CD4-positive, alpha-beta T cell treated with Interleukin-4 for 4 hours (primary cell): Measurements from ENCODE around the gene MN1.

Experiments
- DNase-seq: peaks from one replicate; pipeline ENCODE4 v3.0.0-alpha.2; 2020

The MN1 gene

DNA sequence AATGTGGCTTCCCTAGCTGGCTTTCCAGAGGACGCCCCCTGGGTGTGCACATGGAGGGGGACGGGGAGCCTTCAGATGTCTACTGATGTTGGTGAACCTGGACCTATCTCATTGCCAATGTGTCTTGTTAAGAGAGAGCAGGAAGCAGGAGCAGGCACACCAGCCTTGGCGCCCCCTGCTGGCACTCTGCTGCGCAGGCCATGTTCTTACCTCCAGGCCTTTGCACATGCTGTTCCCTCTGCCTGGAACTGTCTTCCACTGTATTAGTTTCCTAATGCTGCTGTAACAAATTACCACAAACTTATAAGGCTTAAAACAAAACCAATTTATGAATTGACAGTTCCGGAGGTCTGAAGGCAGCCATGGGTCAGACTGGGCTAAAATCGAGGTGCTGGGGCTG is 23.6 kb upstream of the MN1 start:
- no peak for DNase-seq

DNA sequence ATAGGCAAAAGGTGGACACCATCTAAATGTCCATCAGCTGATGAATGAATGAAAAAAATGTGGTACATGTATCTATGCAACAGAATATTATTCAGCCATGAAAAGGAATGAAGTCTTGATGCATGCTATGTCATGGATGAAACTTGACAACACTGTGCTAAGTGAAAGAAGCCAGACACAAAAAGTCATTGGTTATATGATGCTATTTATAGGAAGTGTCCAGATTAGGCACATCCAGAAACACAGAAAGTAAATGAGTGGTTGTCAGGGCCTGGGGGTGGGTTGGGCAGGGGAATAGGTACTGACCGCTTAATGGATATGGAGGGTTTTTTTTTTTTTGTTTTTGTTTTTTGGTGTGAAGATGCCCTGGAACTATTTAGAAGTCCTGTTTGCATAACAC is 21.7 kb upstream of the MN1 start:
- no peak for DNase-seq

DNA sequence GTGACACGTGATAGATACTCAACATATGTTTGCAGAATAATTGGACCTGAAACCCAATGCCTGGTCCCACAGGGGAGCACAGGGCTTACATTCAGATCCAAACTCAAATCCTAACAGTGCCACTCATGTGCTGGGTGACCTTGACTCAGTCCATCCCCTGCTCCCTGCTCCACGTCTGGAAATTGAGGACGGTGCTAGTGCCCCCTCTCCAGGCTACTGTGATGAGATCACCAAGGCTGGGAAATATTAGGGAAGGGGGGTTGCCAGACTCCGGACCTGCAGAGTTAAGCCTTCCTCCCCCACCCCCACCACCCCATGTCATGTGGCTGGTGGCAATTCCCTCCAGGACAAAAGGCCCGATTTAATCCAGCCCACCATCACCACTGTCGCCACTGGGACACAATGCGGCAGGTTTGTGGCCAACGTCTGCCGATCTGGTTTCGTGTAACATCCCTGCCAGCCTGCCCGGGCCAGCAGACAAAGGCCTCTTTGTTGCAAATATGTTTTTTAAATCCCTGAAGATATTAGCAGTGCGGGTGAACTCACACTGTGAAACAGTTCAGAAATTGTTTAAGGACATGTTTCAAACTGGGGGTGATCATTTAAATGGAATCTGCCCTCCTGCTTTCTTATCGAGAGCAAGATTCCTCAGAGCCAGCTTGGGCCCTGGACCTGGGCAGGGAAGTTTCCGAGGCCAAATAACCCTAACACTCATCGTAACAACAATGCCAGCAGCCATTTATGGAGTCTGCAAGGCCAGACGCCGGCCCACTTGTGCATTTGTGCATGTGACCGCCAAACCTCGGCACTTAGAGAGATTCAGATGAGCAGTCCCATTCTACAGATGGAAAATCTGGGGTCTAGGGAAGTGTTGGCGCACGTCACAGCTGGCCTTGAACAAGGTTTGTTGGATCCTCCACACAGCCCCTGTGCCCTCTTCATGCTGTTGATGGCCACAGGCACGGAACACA is 19.6 kb upstream of the MN1 start:
- DNase-seq: no peak

DNA sequence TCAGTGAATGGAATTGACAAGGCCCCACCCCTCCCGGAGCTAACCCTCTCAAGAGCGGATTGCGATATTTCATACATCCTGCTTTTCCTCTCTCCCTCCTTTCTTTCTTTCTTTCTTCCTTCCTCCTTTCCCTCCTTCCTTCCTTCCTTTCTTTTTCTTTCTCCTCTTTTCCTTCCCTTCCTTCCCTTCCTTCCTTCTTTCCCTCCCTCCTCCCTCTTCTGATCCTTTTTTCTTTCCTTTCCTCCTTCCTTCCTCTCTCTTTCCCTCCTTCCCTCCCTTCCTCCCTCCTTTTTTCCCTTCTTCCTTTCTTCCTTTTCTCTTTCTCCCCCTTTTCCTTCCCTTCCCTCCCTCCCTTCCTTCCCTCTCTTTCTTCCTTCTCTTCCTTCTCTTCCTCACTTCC is 15.0 kb upstream of the MN1 start:
- DNase-seq: no peak

DNA sequence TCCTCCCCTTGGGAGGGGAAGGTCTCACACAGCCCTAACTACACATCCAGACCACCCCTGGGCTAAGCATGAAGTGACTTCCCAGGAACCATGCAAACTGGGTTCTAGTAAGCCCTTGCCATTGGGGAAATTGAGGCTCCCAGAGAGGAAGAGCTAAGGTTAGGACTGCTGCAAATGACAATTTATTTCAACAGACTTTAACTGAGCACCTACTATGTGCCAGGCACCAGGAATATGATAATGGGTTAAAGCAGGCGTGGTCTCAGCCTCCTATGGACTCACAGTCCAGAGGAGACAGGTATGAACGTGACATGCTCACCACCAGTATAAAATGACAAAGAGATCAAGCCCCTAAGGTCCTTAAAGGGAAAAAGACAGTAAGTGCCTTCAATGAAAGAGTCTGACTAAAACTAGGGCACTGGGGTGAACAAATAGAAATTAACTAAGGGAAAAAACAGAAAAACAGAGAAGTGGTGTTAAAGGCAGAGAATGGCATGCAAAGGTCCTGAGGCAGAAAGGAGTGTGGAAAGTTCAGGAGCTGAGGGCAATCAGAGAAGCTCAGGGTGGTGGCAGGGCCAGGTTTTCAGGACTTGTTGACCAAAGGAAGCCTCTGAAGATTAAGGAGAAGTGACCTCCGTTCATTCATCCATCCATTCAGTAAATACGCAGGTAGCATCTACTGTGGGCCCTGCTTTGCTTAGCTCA is 14.4 kb upstream of the MN1 start:
- no peak for DNase-seq

DNA sequence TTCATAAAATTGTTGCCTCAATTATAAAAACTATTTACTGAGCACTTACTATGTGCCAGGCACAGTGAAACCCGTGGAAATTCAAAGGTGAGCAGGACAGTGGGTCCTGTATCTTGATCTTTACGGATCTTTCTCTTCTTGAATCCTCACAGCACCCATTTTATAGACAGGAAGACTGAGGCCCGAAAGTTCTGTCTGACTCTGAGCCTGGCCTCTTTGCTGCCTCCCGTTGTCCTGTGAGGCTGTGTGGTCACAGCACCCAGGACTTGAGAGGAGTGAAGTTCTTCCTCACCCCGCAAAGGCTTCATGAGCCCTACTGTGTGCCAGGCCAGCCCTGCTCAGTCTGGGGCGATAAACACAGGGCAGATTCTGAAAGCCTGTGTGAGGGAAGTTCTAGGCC is 13.4 kb upstream of the MN1 start:
- DNase-seq: no peak

DNA sequence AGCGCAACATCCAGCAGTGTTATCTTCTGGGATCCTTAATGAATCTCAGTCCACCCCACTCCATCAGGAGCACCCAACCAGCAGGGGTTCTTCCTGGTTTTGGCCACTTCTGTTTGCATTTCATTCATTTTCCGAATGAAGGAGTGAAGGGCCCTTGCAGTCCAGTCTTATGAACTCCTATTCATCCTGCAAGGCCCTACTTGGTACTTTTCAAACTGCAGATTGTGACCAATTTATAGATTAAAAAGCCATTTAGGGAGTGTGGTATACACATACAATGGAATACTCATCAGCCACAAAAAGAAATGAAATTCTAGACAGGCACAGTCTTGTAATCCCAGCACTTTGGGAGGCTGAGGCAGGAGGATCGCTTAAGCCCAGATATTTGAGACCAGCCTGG is 10.2 kb upstream of the MN1 start:
- no peak for DNase-seq

DNA sequence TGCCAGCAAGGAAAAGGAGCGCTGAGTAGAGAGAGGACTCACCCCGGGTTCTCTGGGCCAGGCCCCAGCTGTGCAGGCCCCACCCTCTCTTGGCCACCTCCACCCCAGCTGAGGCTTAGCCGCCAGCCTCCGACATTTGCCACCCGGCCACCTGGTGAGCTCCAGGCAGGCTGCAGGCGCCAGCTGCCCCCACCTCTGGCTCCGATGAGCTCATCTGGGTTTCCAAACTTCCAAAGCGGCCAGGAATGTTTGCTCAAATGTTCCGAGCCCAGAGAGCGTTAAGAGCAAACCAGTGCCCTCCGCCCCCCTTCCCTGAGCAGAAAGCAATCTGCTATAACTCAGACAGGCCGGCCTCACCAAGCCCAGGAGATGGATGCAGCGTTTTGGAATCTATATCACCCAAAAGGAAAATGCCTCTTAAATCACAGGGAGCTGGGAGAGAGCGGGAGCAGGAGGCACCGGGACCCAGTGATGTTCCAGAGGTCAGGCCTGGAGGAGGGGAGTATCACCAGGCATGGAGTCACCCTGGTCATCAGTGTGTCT is 9.1 kb upstream of the MN1 start:
- DNase-seq: no peak

DNA sequence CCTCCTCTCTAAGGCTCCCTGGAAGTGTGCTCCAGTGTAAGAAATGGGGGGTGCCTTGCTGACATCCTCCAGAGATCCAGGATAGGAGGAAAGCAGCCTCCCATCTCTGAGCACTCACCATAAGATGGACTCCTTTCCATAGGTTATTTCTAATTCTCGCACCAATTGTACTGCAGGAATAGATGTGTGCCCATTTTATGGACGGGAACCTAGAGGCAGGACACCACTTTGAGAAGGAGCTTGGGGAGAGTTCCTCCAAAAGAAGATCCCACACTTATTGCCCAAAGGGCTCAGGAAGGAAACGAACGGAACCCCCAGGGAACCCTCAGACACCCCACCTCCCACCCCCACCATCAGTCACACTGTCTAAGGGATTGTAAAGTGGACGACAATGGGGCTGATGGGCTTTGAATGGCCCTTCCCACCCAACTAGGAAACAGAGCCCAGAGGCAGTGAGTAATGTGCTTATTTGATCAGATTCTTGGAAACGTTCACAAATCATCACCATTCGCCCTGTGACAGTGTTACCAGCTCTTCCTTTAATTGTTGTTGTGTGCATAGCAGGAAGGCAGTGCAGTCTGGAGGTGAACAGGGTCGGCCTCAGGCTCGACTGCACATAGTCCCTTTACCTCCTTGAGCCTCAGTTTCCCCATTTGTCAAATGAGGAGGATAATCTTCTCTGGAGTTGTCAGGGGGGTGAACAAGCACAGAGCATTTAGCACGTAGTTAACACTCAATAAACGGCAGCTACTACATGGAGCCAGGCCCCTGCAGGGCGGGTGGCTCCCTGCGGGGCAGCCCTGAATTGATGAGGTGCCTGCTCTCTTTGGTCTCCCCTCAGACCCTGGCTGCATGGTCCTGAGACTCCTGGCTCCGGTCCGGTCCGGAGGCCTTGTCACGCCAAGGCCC is 8.4 kb upstream of the MN1 start:
- DNase-seq: no peak

DNA sequence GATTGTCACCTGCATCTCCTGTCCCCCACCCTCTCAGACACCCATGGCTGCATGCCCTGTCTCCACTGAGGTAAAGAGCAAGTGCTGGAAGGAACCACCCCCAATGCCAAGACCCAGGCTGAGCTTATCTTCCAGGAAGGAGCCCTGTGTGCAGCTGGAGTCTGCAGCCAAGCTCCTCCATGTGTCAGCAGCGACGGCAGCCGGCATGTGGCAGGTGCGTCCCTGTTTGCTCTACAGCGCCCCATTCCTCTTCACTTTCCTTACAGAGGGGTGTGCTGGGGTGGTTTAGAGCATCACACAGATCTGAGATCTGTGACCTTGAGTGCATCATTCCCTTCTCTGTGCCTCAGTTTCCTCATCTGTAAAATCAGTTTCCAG is 7.7 kb upstream of the MN1 start:
- DNase-seq: no peak

DNA sequence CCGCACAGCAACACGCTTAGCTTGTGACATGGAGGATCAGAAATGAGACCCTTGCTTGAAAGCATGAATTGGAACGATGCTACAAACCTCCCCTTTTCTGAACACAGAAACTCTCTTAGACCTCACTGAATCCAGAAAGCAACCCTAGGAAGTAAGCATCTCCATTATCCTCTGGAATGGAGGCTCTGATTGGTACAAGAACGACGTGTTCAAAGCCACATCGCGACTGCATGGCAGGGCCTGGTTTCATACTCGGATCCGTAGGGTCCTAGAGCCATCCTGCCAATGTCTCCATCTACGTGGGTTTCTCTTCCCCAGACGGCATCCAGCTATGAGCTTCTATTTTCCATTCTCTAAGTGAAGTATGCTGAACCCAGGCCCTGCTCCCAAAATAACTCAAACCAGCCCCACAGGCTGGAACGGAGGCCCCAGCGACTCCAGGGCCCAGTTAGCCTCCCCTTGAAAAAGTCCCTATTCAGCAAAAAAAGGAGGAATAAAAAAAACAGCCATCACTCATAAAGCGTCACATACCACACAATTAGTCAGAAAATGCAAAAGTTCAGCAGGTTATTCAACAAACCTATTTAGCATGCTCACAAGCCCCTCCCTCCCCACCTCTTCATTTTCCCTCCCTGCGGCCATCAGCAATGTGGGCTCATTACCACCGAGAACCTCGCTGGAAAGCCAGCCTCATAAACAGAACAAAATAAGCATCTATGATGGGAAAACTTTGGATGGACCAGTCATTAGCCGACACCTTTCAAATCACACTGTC is 7.1 kb upstream of the MN1 start:
- no peak for DNase-seq

DNA sequence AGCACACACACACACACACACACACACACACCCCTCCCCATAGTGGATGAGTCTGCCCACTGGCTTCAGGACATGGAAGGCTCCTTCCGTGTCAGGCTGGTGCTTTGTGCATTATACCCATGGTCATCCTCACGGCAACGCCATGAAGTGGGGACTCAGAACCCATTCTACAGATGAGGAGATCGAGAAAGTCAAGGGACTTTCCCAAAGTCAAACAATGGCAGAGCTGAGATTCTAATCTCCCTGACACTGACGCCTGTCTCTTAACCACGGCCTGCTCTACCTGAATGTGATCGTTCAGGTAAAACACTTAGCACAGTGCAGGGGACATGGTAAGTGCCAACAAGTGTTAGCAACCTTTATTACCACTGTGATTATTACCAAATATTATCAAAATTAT is 4.3 kb upstream of the MN1 start:
- no peak for DNase-seq

DNA sequence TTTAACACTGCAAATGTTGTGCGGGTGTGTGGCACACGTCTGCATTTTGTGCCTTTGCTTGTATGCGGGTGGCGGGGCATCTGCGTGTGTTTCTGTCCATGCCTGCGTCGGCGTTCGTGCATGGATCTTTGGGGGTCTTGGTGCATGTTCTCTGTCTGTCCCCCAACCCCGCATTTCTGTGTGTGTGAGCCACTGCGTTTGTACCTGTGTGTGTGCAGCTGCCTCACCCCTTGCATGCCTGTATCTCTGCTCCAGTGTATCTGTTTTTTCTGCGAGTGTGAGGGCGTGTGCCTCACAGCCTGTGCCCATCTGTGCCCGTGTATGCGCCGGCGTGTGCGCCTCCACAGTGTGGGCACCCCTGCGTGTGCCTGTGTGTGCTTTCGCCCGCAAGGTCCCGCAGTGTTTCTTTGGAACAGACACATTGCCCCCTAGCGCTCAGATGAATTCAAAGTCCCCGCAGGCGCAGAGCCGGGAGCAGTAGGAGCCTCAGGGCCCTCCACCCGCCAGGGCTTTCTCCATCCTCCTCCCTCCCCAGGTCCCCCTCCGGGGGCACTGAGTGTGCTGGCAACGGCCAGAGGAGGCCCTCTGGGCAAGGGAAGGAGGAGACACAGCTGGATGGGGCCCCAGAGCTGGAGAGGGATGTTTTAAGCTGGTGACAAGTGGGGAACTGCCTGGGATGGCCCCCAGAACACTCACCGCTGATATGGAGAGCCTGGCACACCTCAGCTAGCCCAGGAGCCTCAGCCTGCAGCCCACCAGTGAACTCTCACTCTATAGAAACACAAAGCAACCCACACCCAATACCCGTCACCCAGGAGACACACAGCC is 3.1 kb upstream of the MN1 start:
- peak; percentile 45 for DNase-seq

DNA sequence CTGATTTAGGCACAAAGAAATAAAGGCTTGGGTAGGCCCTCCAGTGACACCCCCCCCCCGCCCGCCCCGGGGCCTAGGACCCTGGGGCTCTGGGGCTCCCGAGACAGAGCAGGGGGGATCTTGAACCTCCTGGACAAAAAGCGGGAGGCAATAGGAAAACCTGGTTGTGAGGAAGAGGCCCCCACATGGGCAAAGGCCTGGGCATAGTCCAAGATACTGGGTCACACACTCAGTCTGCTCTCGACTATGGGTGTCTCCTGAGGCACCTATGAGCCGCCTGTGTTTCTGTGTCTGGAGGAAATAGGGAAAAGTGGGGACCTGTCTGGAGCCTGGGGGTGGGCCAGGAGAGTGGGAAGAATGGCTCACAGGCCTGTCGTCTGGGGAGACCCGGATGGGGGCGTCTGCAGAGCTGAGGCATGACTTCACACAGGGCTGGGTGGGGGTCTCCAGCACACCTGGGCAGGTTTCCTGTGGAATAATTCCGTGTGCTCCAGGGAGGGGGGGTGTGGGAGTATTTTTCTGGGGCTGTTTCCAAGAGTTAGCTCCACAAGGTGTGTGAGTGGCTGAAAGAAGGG is 2.4 kb upstream of the MN1 start:
- DNase-seq: no peak

DNA sequence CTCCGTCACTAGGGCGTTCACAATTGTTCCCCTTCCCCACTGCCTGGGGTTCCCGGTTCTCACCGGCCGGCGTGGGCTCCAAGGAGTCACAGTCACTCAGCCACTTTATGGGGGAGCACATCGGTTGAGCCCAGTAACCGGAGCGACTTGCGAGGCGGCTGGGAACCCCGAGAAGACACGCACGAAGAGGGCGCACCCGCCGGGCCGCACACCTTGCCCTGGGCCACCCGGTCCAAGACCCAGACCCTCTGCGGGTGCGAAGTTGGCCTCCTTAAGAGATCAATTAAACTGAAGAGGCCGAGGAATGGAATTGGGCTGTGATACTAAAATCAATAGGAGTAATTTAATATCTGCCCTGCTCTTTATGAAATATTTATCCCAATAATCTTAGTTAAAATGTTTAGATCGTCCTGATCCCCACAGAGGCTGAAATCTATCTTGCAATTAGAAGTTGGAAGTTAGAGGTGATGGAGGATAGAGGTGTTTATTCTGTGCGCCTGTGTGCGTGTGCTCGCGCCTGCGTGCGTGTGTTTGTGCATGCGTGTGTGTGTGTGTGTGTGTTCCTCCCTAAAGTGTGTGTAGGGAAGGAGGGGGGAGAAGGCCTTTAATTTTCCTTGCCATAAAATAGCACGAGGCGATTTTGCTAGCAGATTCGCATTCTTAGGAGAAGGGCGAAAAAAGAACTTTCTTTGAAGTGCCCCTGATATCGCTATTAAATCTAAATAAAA is 954 bp upstream of the MN1 start:
- peak; percentile 13 for DNase-seq

DNA sequence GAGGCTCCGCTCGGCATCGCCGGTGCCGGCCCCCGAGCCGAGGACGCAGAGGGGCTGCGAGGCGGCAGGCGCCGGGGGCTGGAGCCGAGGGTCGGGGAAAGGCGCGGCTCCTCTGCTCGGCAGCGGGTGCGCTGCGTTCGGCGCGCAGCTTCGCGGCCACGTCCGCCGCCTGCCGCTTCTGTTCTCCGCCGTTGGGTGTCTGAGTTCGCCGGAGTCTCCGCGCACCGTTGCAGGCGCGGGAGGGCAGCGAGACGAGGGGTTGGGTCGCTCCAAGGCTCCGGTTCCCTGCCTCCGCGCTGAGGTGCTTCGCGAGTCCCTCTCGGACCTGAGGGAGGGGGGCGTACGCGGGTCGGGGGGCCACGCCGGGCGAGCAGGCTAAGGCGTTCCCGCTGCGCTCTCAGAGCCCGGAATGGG is 347 bp downstream of the MN1 start:
- peak; percentile 9 for DNase-seq

DNA sequence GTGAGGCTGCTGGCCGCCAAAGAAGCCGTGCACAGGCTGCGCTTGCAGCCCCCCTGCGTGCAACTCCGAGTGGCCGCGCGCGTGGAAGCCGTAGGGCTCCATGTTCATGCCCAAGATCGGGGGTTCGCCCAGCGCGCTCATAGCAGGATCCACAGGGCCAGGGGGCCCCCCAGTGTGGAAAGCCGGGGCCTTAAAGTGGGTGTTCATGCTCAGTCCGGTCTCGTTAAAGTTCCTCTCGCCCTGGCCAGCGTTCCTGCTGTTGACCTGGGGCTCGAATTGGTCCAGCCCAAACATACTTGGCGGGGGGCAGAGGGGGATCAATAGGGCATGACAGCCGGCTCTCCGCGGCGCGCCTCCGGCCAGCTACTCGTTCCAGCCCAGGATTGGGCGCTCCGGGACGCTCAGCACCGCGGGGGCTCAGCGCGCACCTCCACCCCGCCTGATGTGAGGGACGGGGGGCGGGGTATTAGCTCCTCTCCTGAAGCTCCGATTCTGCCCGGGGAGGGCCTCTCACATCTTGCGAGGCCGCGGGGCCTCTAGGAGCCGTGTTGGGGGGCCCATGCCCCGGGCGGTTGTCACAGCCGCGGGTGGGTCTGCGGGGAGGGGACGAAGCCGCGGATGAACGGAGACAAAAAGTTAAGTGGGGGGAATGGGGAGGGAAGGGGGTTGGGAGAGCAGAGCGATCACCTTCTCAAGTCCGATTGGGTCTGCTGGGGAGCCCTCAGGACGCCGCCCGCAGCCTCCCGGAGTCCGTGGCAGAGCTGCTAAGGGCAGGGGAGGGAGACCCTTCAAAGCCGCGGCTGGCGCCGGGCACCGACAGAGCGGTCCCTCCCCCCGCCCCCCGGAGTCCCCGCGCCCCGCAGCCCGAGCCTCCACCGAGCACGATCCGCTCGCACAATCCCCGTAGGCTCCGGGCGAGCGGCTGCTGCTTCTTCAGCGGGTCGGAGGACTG is 1.0 kb downstream of the MN1 start:
- DNase-seq: no peak

DNA sequence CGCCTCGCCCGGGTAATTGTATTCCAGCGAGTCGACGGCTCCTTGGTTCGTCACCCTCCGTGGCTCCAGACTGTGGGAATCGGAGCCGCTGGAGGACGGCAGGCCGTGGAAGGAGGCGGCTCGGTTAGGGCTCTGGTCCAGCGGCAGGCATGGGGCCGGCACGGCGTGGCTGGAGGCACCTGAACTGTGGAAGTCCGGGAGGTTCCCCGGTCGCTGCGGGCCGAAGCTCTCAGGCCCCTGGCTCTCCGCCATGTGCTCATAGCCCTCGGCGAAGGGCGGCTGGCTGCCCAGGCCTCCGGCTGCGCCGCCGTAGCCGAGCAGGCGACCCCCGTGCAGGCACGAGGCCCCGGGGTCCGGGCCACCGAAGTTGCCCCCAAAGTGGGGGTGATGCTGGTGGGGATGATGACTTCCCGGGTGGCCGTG is 1.7 kb downstream of the MN1 start:
- DNase-seq: no peak
